ENCODE data around the gene LENG8.
"Not testable (repeated sequence)": the region's sequence is repeated elsewhere in the genome, so short reads cannot be mapped to it uniquely, and the experiment has no call there.

- TF ChIP-seq EZH2 (IDR thresholded peaks at IDR 0.05; ENCODE audit: borderline replicate concordance, low read depth, low read length, severe bottlenecking), result not testable (repeated sequence)
- TF ChIP-seq, protein P1, sequence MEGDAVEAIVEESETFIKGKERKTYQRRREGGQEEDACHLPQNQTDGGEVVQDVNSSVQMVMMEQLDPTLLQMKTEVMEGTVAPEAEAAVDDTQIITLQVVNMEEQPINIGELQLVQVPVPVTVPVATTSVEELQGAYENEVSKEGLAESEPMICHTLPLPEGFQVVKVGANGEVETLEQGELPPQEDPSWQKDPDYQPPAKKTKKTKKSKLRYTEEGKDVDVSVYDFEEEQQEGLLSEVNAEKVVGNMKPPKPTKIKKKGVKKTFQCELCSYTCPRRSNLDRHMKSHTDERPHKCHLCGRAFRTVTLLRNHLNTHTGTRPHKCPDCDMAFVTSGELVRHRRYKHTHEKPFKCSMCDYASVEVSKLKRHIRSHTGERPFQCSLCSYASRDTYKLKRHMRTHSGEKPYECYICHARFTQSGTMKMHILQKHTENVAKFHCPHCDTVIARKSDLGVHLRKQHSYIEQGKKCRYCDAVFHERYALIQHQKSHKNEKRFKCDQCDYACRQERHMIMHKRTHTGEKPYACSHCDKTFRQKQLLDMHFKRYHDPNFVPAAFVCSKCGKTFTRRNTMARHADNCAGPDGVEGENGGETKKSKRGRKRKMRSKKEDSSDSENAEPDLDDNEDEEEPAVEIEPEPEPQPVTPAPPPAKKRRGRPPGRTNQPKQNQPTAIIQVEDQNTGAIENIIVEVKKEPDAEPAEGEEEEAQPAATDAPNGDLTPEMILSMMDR (IDR thresholded peaks at IDR 0.05; ENCODE audit: borderline replicate concordance, extremely low read depth, low read length, poor library complexity, severe bottlenecking), result not testable (repeated sequence)
Measured at GRCh38 chr19:54466110-54466480, 17.1 kb downstream of the LENG8 start.
